ENCODE data around the gene SIGLEC7.
"Not testable (repeated sequence)": the region's sequence is repeated elsewhere in the genome, so short reads cannot be mapped to it uniquely, and the experiment has no call there.

The SIGLEC7 gene

DNA sequence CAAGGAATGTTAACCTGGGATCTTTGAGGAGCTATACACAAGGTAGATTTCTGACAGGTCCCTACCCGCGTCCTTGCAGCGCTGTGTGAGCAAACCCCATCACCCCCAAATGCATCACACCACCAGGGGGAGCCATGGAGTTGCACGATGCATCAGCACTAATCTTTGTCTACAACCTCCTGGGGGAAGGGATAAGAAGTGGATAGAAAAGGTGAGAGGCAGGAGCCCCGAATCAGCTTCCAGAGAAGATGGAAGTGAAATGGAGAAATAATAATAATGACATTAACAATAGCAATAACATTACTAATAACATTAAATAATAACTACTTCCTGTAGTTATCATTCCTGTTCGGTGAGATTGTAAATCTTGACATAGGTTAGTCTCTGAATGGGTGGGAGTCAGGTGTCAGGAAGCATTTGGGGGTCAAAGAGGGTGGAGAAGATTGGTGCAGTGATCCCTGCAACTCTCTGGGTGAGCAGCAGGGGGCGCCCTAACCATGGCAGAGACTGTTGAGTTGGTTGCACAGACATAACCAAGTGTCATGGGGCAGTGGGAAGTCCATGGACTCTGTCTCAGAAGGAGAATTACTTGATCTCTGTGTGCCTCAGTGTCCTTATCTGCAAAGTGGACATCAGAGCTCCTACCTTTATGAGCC is 16.5 kb downstream of the SIGLEC7 start:
- H3K9me3 Mint-ChIP-seq, result no peaks in the 10 kb centered on the region
- peaks cover 12% of the 10 kb centered on the region for H3K27me3 Mint-ChIP-seq (ENCODE audit: low read depth)
- peak overlapping the region; percentile 41 for H3K27ac Mint-ChIP-seq
- H3K4me1 Mint-ChIP-seq (ENCODE audit: low read depth), result peaks cover 25% of the 10 kb centered on the region
- DNase-seq (ENCODE audit: low spot score), result peak; percentile 67
- no peak overlapping the region for H3K4me3 Mint-ChIP-seq
- H3K36me3 Mint-ChIP-seq (ENCODE audit: low read depth), result no peaks in the 10 kb centered on the region

DNA sequence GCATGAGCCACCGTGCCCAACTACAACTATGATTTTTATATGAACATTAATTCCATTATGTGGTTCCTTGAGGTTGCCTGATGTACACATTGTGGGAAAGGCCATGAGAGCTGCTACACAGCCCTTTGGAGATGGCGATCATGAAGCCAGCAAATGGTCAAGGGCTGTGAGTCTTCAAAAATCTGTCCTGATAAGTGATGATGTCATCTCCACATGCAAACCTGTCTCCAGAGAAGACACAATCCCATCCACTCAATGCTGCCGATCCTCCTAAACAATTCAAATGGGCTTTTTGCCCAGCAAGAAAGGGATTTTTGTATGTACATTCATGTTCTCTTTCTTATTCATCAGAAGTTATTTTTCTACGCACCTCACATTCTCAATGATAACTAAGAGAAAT is 17.6 kb downstream of the SIGLEC7 start:
- no peaks in the 10 kb centered on the region for H3K36me3 Mint-ChIP-seq (ENCODE audit: low read depth)
- no peak overlapping the region for H3K4me3 Mint-ChIP-seq
- peaks cover 30% of the 10 kb centered on the region for H3K4me1 Mint-ChIP-seq (ENCODE audit: low read depth)
- no peaks in the 10 kb centered on the region for H3K9me3 Mint-ChIP-seq
- peaks cover 15% of the 10 kb centered on the region for H3K27me3 Mint-ChIP-seq (ENCODE audit: low read depth)
- H3K27ac Mint-ChIP-seq, result no peak overlapping the region
- no peak for DNase-seq (ENCODE audit: low spot score)

DNA sequence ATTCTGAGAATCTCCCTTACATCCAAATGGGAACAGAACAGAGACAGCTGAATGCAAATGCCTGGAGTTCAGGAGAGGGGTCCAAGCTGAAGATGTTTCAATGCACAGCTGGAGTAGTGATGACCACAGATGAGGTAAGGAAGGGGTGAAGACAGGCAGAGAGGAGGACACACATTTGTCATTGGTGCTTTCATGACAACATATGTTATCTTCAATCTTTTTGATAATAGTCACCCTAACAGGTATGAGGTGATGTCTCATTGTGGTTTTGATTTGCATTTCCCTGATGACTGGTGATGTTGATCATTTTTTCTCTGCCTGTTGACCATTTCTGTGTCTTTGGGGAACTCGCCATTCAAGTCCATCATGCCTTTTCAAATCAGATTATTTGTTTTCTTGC is 19.2 kb downstream of the SIGLEC7 start:
- Mint-ChIP-seq H3K4me3 (no peak overlapping the region), H3K27me3 (ENCODE audit: low read depth) (peaks cover 12% of the 10 kb centered on the region), H3K9me3 (no peaks in the 10 kb centered on the region), H3K36me3 (ENCODE audit: low read depth) (no peaks in the 10 kb centered on the region), H3K27ac (no peak overlapping the region), H3K4me1 (ENCODE audit: low read depth) (peaks cover 31% of the 10 kb centered on the region)
- DNase-seq (ENCODE audit: low spot score), result no peak

DNA sequence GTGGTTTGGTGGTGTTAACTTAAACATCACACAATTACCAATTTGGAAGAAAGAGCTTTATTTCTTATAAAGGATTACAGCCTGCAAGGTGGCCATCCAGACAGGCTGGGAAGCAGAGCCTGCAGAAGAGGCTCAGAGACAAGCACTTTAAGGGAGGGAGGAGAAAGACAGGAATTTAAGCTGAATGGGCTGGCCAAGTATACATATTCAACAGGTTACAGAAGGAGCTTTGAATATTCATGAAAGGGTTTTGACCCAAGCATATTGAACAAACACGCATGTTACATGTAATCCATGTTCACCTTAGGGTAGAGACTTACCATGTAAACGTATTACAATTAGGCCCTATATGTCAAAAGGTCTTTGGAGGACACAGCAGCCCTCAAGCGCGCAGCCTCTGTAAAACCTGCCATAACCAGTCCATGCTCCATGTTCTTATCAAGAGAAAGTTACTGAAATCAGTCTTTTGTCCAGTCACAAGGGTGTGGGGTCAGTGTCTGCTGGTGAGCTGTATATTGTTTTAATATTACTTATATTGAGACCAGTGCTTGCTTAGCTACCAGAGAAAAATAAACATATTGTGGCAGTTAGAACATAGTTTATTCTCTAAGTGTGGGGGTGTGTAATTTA is 19.9 kb downstream of the SIGLEC7 start:
- Mint-ChIP-seq H3K27ac (no peak overlapping the region), H3K36me3 (ENCODE audit: low read depth) (no peaks in the 10 kb centered on the region), H3K4me3 (no peak overlapping the region), H3K4me1 (ENCODE audit: low read depth) (peaks cover 37% of the 10 kb centered on the region), H3K27me3 (ENCODE audit: low read depth) (peaks cover 12% of the 10 kb centered on the region), H3K9me3 (no peaks in the 10 kb centered on the region)
- DNase-seq (ENCODE audit: low spot score), result no peak

DNA sequence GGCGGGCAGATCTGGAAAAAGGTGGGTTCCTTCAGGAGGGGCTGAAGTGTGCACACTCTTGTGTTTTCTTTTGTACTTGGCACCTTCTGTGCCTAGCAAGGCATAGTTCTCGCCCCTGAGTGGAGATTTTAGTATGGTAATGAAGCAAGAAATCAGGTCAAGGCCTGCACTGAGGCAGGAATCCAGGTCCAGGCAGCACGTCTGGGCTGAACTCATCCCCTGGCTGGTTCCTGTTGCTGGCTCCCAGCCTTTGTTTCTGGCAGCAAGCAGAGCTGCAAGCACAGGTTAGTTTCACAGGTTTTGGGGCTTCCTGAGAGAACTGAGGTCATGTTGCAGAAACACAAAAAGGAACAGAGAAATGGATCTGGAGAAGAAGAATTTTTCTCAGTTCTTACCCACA is 21.2 kb downstream of the SIGLEC7 start:
- Mint-ChIP-seq H3K36me3 (ENCODE audit: low read depth) (no peaks in the 10 kb centered on the region), H3K27ac (no peak overlapping the region), H3K4me1 (ENCODE audit: low read depth) (peaks cover 46% of the 10 kb centered on the region), H3K27me3 (ENCODE audit: low read depth) (peaks cover 9% of the 10 kb centered on the region), H3K9me3 (no peaks in the 10 kb centered on the region), H3K4me3 (no peak overlapping the region)
- no peak for DNase-seq (ENCODE audit: low spot score)

DNA sequence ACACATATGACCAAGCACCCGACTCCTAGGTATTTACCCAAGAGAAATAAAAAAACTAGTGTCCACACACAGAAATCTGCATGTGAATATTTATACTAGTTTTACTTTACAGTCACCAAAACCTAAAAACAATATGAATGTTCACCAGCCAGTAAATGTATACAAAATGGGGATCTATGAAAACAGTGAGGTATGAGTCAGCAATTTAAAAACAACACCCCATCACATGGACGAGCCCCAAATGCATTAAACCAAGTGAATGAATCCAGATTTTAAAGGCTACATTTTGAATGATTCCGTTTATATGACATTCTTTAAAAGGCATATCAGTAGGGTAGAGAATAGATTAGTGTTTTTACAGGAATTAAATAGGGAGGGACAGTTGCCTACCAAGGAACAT is 22.1 kb downstream of the SIGLEC7 start:
- H3K27ac Mint-ChIP-seq, result no peak overlapping the region
- H3K4me1 Mint-ChIP-seq (ENCODE audit: low read depth), result peaks cover 49% of the 10 kb centered on the region
- peaks cover 7% of the 10 kb centered on the region for H3K27me3 Mint-ChIP-seq (ENCODE audit: low read depth)
- no peaks in the 10 kb centered on the region for H3K36me3 Mint-ChIP-seq (ENCODE audit: low read depth)
- no peak overlapping the region for H3K4me3 Mint-ChIP-seq
- no peaks in the 10 kb centered on the region for H3K9me3 Mint-ChIP-seq
- no peak for DNase-seq (ENCODE audit: low spot score)

DNA sequence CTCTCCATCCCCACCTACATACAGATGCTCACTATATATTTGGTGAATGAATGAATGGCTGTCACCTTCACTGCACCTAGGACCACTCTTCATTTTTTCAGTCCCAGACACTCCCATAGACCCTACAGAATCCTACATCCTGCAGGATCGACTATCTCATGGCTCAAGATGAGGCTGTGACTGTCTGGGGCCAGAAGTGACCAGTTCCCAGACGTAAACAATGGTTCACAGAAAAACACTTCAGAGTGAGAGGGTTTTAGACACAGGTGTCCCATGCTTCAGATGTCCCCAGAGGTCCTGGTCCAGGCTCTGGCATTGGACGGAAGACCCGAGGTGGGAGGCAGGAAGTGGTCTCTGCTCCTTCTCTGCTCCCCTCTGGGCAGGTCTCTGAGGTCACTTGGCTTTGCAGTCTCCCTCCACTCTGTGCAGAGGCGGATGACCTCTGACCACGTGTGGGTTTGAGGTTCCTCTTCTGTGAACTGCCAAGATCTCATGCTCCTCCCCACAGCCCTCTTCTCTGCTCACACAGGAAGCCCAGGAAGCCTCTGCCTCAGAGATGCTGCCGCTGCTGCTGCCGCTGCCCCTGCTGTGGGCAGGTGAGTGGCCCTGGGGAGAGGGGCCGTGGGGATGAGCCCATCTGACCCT is 24.9 kb downstream of the SIGLEC7 start:
- Mint-ChIP-seq H3K4me1 (ENCODE audit: low read depth) (peaks cover 53% of the 10 kb centered on the region), H3K27ac (peak overlapping the region; percentile 72), H3K27me3 (ENCODE audit: low read depth) (peaks cover 17% of the 10 kb centered on the region), H3K9me3 (no peaks in the 10 kb centered on the region), H3K4me3 (peak overlapping the region; percentile 89), H3K36me3 (ENCODE audit: low read depth) (no peaks in the 10 kb centered on the region)
- DNase-seq (ENCODE audit: low spot score), result peak; percentile 45

DNA sequence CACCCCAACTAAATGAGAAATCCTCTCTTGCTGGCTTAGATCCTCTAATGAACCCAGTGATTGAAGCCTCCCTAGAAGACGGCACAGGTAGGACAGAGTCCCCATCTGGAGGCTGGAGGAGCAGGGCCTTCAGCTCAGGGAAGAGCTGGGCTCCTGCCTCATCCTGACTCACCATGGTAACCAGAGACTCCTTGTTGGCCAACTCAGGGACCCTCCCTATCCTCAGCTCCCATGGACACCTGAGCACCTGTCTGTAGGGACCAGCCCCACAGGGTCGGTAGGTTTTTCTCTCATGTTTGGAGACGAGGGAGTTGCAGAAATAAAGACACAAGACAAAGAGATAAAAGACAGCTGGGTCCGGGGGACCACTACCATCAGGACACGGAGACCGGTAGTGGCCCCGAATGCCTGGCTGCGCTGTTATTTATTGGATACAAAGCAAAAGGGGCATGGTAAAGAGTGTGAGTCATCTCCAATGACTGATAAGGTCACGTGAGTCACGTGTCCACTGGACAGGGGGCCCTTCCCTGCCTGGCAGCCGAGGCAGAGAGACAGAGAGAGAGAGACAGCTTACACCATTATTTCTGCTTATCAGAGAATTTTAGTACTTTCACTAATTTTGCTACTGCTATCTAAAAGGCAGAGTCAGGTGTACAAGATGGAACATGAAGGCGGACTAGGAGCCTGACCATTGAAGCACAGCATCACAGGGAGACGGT is 26.6 kb downstream of the SIGLEC7 start:
- peak overlapping the region; percentile 89 for H3K4me3 Mint-ChIP-seq
- H3K36me3 Mint-ChIP-seq (ENCODE audit: low read depth), result no peaks in the 10 kb centered on the region
- no peak for DNase-seq (ENCODE audit: low spot score)
- H3K27ac Mint-ChIP-seq, result no peak overlapping the region
- peaks cover 13% of the 10 kb centered on the region for H3K27me3 Mint-ChIP-seq (ENCODE audit: low read depth)
- peaks cover 45% of the 10 kb centered on the region for H3K4me1 Mint-ChIP-seq (ENCODE audit: low read depth)
- H3K9me3 Mint-ChIP-seq, result no peaks in the 10 kb centered on the region

DNA sequence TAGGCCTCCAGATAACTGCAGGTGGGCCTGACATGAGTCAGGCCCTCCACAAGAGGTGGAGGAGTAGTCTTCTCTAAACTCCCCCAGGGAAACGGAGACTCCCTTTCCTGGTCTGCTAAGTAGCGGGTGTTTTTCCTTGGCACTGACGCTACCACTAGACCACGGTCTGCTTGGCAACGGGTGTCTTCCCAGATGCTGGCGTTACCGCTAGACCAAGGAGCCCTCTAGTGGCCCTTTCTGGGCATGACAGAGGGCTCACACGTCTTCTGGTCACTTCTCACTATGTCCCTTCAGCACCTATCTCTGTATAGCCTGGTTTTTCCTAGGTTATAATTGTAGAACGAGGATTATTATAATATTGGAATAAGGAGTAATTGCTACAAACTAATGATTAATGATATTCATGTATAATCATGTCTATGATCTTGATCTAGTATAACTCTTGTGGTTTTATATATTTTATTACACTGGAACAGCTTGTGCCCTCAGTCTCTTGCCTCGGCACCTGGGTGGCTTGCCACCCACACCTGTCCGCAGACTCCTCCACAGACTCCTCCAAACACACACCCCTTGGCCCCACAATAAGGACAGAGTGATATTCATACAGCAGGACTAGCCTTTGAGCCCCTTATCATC is 27.3 kb downstream of the SIGLEC7 start:
- not testable (repeated sequence) for H3K27ac Mint-ChIP-seq; H3K9me3 Mint-ChIP-seq; H3K36me3 Mint-ChIP-seq (ENCODE audit: low read depth); H3K27me3 Mint-ChIP-seq (ENCODE audit: low read depth)
- DNase-seq (ENCODE audit: low spot score), result peak; percentile 59
- peaks cover 41% of the 10 kb centered on the region for H3K4me1 Mint-ChIP-seq (ENCODE audit: low read depth)
- H3K4me3 Mint-ChIP-seq, result peak overlapping the region; percentile 89

DNA sequence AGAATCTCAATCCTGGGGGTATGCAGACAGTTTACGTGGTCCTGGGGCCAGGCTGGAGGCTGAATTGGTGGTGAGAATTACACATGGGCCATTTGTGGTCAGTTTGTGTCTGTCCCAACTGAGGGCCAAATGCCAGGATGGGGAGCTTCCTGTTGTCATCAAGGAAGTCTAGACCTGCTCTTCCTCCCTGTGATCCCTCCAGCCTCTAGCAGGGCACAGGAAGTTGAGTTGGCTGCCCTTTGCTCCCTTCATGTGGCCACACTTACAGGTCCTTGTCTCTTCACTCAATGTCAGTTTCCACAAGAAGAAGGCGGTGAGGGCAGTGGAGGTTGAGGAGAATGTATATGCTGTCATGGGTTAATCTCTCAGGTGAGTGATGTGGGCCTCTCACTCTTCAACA is 30.1 kb downstream of the SIGLEC7 start:
- no peaks in the 10 kb centered on the region for H3K9me3 Mint-ChIP-seq
- H3K4me3 Mint-ChIP-seq, result no peak overlapping the region
- H3K36me3 Mint-ChIP-seq (ENCODE audit: low read depth), result no peaks in the 10 kb centered on the region

DNA sequence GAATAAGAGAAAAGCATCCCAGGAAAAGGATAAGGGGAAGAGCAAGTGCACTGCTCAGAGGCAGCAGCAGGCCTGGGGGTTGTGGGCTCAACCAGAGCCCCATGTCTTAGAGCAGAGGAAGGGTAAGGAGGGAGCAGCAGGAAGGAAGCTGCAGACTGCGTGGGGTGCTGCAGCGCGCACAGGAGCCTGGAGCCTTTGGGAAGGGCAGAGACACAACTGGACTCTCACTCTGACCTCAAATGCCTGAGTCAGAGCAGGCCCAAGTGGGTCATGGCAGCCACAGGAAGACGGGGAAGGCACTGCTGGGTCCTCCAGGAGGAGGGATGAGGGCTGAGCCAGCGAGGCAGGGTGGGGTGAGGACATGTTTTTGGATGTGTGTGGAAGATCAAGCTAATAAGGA is 31.6 kb downstream of the SIGLEC7 start:
- Mint-ChIP-seq H3K9me3 (no peaks in the 10 kb centered on the region), H3K27ac (no peak overlapping the region), H3K4me3 (no peak overlapping the region), H3K36me3 (ENCODE audit: low read depth) (no peaks in the 10 kb centered on the region), H3K27me3 (ENCODE audit: low read depth) (peaks cover 22% of the 10 kb centered on the region), H3K4me1 (ENCODE audit: low read depth) (peaks cover 19% of the 10 kb centered on the region)
- DNase-seq (ENCODE audit: low spot score), result no peak

More for the DNA sequence above, 30.1 kb downstream of the SIGLEC7 start:
- peaks cover 10% of the 10 kb centered on the region for H3K27me3 Mint-ChIP-seq (ENCODE audit: low read depth)
- H3K27ac Mint-ChIP-seq, result no peak overlapping the region
- peaks cover 30% of the 10 kb centered on the region for H3K4me1 Mint-ChIP-seq (ENCODE audit: low read depth)
- DNase-seq (ENCODE audit: low spot score), result no peak

DNA sequence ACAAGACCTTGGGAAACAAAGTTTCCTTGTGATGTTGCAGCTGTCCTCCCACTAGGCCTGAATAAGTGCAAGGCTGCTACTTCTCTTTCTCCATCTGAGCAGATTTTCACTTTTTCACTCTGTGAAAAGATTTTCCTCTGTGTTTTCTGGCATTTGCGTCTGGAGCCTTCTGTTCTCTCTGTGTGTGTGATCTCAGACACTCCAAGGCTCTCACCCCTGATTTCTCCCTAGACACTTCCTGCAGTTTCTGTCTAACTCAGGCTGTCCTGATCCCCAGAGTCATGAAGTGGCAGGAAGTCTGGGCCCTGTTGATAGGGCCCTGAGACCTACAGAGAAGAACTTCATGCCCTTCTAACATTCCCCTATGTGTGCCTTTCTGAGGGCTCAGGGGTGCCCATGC is 37.2 kb downstream of the SIGLEC7 start:
- Mint-ChIP-seq H3K4me3 (no peak overlapping the region), H3K9me3 (no peaks in the 10 kb centered on the region), H3K36me3 (ENCODE audit: low read depth) (no peaks in the 10 kb centered on the region), H3K27ac (no peak overlapping the region), H3K4me1 (ENCODE audit: low read depth) (peaks cover 1% of the 10 kb centered on the region), H3K27me3 (ENCODE audit: low read depth) (peaks cover 20% of the 10 kb centered on the region)
- no peak for DNase-seq (ENCODE audit: low spot score)

DNA sequence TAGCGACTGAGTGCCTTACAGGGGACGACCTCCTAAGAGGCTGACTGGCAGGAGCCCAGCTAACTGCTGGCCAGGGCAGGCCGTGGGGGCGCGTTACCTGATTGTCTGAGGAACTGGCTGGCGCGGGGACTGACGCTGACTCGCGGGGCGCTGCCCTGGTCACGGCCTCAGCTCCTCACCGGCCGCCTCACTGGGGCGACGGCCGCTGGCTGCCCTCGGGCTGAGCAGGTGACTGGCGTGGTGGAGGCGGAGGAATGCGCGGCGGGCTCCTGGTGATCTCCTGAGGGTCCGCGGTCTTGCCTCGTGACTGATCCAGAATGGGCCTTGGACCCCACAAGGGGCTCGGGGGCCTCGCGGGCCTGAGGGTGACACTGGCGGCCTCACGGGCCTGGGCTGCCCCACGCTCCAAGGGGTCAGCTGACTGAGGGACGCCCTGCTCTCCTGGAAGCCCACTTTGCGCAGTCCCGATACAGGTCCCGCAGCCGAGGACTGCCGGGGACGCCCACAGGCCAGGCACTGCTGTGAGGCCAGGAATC is 39.3 kb downstream of the SIGLEC7 start:
- no peak overlapping the region for H3K4me3 Mint-ChIP-seq
- H3K9me3 Mint-ChIP-seq, result no peaks in the 10 kb centered on the region
- peaks cover 21% of the 10 kb centered on the region for H3K27me3 Mint-ChIP-seq (ENCODE audit: low read depth)
- peaks cover 1% of the 10 kb centered on the region for H3K4me1 Mint-ChIP-seq (ENCODE audit: low read depth)
- H3K27ac Mint-ChIP-seq, result no peak overlapping the region
- H3K36me3 Mint-ChIP-seq (ENCODE audit: low read depth), result no peaks in the 10 kb centered on the region
- DNase-seq (ENCODE audit: low spot score), result no peak
